Measurements from ENCODE around the gene NCAPG.

Gene NCAPG

GRCh38 chr4:17875402-17876070, 64.8 kb downstream of the NCAPG start:
- DNase-seq: no peak

DNA sequence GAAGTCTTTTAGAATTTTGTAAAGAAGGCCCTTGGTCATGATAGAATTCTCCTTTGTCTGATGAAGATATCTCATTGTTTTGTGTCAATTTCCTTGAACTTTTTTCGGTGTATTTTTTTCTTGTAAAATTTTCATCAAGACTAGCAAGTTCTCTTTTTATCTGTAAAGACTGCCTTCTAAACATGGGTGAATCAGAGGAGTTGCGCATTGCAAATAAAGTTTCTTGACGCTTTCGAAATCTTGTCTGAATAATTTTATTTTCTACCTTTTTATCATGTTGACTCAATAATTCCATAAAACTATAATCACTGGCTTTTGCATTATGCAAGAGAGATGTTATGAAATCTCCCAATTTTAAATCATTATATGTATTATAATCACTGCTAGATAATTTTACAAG, 66.2 kb downstream of the NCAPG start:
- DNase-seq: no peak

DNA sequence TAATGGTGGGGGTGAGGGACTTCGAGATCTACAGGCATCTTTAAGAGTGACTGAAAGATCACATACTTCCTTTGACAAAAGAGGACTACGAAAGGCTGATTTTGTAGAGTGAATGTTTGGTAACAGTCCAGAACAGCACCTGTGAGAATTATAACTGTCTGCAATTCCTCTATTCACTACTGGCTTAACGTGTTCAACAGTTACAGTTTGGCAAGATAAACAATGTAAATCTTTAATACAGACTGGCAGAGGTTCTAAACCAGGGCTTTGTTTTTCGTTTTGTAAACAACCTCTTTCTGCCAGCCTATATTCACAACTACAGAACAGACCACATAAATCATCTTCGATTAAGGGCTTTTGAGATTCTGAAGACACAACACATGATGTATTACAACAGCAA, 66.9 kb downstream of the NCAPG start:
- no peak for DNase-seq

GRCh38 chr4:17884063-17884462, 73.3 kb downstream of the NCAPG start:
- DNase-seq: no peak

DNA sequence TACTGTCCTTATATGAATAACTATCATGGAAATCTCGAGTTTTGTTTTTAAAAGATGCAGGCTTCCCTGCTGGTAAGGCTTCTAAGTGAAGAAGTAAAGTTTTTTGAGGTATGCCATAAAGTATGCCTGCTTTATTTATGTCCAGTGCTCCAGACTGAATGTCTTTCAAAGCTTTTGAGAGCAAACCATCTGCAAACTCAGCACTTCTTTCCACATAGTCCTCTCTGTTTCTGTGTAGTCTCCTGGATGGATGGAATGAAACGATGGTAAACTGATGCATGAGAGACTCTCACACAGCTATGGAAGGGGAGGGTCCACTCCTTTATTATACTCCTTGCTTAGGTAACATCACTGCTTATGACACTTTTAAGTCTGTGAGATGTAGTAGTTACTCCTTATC, 73.7 kb downstream of the NCAPG start:
- no peak for DNase-seq

GRCh38 chr4:17889692-17890091, 78.9 kb downstream of the NCAPG start:
- DNase-seq: no peak

GRCh38 chr4:17894421-17894820, 83.6 kb downstream of the NCAPG start:
- no peak for DNase-seq
